Astrocyte of the hippocampus (primary cell): ENCODE results near the gene TEX48.
A peak's percentile ranks its signal among the peaks of the same experiment; 100 is the strongest.

Experiments used
- DNase-seq: peaks from one replicate; pipeline ENCODE4 v3.0.0; 2011; ENCODE audit warnings: low read depth, low spot score

TEX48 gene

DNA sequence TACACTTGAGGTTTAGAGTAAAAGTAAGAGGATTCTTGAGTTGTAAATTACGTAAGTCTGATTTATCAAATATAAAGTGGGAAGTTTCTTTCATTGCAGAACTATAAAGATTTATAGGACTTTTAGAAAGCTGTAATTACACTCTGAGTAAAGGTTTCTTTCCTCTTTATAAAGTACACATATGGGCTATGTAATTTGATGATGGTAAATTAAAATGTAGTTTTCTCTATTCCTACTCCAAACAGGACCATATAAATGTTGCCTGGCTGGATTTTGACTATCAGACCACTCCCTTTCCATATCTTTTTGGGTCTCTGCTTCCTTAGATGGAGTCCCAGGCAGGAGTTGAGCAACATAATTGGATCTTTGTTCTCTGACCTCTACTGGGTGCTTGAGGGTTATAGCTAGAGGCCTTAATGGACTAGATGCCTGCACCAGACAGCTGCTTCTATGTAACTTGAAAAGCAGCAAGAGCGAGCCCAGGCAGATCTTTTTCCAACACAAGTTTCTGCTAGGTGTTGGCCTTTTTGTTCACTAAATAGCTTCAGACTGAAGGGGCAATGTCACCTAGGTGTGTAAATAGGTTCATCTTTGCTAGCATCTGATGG is 11.4 kb upstream of the TEX48 start:
- no peak for DNase-seq

DNA sequence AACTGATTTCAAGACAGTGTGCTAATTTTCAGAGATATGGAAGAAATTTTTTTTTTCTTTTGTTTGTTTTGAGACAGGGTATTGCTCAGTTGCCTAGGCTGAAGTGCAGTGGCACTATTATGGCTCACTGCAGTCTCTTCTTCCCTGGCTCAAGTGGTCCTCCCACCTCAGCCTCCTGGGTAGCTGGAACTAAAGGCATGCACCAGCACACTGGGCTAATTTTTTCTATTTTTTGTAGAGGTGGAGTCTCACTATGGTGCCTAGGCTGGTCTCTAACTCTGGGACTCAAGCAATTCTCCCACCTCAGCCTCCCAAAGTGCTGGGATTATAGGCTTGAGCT is 9.9 kb upstream of the TEX48 start:
- DNase-seq = no peak

DNA sequence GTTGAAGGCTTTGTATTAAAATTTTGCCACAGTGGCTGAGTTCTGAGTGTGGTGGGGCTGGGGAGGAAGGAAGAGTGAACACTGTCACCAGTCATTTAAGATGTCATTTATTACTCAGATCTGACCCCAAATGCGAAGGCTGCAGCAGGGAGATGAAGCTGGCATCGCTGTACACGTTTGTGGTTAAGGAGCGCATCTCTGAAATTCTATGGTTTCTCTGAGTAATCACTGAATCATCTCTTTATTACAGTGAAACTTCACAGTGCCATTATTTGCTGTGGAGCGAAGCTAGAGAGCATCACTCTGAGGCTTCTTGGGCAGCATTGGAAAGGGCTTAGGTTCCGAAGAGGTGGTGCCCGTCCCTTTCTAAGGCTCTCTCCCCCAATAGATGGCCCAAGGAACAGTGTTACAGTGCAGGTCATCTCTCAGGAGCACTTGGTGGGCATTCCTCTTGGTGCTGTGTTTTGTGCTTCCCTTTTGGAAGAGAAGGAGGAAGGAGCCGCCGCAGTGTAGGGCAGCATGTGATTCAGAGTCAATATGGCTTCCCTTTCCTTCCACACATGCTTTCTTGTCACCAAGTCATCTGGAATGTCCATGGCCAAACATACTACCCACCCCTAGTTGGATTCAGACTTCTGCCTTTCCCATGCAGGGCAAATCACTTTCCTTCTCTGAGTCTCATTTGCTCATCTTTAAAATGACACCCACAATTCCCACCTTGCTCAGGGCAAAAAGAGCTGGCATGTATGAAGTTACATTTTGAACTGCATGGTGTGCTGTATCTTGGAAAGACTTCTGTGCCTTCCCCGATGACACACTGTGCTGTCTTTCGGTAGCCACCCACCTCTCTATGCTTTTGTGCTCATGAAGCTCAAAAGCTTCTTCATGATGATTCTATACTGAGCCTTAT is 9.3 kb upstream of the TEX48 start:
- DNase-seq = peak; percentile 87

DNA sequence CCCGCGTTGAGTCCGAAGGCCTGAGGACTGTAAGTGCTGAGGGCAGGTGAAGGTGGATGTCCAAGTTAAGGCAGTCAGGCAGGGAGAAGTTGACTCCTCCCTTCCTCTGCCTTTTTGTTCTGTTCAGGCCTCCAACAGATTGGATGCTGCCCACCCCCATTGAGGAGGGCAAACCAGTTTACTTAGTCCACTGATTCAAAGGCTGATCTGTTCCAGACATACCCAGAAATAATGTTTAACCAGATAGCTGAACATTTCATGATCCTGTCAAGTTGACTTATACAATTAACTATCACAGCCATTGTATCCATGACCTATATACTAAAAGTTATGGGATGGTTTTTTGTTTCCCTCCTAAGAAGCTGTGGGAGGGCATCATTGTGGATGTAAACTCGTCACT is 8.3 kb upstream of the TEX48 start:
- DNase-seq = no peak

DNA sequence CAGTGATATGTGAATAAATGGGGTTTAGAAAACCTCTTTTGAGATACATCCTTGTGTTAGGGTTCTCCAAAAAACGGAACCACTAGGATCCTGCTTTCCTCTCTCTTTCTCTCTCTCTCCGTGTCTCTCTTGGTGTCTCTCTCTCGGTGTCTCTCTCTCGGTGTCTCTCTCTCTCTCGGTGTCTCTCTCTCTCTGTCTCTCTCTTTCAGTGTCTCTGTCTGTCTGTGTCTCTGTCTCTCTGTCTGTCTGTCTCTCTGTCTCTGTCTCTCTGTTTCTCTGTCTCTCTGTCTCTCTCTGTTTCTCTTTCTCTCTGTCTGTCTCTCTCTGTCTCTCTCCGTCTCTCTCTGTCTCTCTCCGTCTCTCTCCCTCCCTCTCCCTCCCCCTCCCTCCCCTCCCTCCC is 7.8 kb upstream of the TEX48 start:
- DNase-seq = no peak

DNA sequence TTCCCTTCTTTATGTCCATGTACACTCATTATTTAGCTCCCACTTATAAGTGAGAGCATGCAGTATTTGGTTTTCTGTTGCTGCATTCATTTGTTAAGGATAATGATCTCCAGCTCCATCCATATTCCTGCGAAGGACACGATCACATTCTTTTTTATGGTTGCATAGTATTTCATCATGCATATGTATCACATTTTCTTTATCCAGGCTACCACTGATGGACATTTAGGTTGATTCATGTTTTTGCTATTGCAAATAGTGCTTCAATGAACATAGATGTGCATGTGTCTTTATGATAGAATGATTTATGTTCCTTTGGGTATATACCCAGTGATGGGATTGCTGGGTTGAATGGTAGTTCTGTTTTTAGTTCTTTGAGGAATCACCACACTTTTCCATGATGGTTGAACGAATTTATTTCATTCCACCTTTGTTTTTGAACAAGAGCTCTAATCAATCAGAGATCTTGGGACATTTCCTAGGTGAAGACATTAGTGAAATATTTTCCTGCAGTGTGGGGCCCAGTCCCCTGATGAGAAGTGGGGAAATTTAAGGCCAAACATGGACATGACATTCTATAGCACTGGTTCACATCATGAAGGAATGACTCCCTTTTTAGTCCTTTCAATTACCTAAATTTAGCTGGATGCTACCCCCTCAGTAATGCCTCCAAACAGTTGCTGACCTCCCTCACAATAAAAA is 7.1 kb upstream of the TEX48 start:
- no peak for DNase-seq

DNA sequence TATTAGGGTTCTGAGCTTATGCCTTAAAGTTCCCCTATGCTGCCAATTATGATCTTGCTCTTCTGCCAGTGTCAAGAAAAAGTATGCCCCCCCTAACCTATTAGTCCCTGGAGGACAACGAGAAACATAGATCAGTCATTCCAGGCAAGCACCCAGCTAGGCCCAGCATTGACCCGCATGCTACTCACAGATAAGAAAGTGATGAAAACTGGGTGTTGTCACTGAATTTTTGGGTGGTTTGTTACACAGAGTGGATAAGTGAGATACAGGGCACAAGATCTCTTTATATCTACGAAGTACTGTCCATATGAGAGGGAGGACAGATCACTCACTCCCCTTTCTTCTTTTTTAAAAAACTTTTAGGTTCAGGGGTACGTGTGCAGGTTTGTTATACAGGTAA is 6.4 kb upstream of the TEX48 start:
- DNase-seq = no peak

DNA sequence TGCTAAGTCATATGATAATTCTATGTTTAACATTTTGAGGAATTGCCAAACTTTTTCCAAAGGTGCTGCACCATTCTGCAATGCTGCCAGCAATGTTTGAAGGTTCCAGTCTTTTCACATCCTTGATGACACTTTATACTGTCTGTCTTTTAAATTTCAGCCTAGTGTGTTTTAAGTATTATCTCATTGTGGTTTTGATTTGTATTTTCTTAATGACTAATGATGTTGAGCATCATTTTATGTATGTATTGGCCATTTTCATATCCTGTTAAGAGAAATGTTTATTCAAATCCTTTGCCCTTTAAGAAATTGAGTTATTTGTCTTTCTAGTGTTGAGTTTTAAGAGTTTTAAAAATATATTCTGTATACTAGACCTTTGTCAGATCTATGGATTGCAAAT is 5.0 kb upstream of the TEX48 start:
- DNase-seq = no peak

DNA sequence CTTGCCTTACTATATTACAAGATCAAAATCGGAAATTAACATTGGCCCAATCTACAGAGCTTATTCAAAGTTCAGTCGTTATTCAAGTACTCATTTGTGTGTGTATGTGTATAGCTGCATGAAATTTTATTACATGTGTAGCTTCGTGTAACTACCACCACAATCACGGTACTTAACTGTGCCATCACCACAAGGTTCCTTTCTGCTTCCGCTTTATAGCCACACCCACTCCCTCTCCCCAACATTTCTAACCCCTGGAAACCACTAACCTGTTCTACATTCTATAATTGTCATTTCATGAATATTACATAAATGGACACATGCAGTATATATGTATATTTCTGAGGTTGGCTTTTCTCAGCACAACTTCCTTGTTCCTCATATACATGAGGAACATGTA is 4.0 kb upstream of the TEX48 start:
- DNase-seq = no peak

DNA sequence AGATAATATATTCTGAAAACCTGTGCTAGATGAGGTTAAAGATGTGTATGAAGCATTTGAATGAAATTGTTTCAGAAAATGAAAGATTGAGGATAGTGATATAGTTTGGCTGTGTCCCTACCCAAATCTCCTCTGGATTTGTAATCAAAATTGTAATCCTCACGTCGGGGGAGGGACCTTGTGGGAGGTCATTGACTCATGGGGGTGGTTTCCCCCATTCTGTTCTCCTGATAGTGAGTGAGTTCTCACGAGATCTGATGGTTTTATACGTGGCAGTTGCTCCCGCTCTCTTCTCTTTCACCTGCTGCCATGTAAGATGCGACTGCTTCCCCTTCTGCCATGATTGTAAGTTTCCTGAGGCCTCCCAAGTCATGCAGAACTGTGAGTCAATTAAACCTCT is 2.0 kb upstream of the TEX48 start:
- no peak for DNase-seq

DNA sequence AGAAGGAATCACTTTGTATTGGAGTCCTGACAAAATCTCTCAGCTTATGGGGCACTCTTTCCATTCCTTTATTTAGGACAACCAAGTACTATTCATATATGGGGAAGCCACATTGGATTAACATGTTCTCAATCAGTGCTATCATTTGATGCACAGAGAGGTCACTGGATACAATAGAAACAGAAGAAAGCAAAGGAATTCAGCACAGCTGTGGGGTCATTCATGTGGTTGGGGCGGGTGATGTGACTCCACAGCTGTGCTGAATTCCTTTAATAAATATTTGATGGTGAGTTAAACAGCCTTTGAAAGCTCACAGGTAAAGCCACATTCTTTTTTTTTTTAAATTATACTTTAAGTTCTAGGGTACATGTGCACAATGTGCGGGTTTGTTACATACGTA is 854 bp upstream of the TEX48 start:
- DNase-seq = no peak

DNA sequence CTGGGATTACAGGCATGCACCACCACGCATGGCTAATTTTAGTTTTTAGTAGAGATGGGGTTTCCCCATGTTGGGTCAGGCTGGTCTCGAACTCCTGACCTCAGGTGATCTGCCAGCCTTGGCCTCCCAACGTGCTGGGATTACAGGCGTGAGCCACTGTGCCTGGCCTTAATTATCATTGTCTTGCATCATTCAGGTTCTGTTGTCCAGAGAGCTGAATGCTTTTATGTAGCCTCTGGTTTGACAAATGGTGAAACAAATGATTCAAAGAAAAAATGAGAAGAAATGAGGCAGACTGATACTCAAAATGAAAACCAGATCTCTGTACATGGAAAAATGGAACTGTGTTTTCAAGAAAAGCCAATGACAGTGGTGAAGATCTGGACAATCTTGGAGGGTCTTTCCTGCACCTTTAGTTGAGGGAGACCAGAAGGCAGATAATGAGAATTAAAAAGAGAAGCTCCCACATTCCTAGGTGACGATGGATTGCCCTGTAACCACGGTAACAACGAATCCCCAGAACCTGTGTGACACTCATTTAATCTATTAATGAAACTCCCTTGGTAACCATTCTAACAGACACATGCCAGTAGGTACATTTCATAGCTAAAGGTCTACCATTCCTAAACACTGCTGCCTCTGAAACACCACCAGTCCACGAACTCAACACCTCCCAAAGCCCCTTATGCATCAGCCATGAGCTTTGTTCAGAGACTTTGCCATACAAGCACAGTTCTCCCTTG is 1.6 kb downstream of the TEX48 start:
- no peak for DNase-seq

DNA sequence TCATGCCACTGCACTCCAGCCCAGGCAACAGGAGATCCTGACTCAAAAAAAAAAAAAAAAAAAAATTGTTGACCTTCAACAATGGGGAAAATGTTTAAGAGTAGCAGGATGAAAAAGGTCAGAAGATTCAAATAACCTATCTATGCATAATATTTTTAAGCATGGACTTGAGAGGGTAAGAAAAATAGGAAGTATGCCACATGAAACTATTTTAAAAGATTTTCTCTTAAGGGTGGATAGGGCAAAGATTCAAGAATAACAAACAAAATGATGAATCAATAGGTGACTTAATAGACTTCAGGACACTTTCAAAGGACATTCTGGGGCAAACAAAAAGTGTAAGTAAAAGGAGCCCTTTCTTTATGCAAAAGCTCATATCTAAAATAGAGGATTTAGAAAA is 3.2 kb downstream of the TEX48 start:
- no peak for DNase-seq

DNA sequence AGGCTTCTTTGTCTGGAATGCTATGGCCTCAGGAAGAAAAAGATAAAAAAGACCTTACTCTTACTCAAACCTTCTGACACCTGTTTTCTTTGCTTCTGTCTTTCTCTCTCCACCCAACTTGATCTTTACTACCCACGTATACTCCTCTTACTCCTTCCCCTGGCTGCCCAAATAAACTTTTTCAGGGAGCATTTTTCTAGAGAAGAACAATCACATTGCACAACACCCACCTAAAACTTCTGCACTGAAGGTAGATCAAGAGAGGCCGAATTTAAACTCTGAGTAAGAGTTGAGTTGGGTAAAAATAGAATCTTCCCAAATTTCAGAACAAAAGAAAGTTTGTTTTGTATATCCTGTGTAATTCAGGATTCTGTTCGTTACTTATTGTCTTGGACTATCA is 3.9 kb downstream of the TEX48 start:
- DNase-seq = no peak

DNA sequence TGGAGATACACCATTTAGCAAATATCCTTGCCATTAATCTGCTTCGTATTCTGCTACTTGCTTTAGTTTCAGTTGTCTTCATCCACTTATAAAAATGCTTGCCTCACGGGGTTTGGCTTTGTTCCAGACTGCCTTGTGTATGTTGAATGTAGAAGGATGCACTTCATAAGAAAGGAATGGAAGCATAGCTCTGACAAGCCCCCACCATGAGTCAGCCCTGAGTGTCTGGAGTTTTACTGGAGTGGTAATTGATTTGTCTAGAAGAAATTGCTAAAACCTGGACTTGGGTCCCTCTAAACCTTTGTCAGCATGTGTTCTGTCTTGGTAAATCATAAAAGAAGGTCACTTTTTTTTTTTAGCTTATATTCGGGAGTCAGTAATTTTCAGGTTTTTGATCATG is 4.6 kb downstream of the TEX48 start:
- peak; percentile 99 for DNase-seq

DNA sequence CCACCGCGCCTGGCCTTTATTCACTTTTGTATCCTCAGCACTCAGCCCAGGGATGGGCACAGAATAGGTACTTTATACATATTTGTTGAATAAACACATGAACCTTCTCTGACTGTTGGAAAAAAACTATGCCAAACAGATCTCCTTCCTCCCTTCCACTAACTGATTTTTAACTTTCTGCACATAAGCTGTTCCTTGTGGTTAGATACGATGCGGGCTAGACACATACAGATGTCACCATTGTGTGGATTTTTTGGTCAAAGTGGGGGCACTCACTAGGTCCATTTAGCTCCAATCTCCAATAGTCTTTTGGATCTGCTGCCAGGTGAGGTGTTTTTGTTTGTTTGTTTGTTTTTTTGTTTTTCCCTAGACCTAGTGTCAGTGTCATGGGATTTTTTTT is 5.1 kb downstream of the TEX48 start:
- DNase-seq = no peak

DNA sequence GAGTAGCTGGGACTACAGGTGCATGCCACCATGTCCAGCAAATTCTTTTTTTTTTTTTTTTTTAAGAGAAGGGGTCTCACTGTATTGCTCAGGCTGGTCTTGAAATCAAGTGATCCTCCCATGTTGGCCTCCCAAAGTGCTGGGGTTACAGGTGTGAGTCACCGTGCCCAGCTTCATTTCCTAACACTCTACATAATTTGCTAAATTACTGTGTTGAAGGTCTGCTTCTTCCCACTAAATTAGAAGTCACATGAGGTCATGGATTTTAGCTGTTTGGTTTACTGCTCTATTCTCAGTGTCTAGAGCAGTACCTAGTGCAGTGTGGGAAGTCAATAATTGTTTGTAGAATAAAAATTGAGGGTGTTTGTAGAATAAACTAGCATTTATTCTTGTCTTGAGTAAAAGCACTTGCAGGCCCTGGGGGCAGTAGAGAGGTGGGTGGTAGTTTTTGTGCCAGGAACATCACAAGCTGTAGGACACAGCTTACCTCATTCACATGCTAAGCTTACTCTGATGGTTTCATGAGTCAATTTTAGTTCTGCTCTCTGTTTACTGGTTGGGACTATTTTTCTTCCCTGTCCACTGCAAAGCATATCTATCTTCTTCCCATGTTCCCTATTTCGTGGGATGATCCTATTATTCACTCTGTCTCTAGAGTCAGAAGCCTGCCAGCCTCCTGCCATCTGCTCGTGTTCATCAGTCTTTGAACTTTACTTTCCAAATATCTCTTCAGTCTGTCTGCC is 7.0 kb downstream of the TEX48 start:
- DNase-seq = no peak

DNA sequence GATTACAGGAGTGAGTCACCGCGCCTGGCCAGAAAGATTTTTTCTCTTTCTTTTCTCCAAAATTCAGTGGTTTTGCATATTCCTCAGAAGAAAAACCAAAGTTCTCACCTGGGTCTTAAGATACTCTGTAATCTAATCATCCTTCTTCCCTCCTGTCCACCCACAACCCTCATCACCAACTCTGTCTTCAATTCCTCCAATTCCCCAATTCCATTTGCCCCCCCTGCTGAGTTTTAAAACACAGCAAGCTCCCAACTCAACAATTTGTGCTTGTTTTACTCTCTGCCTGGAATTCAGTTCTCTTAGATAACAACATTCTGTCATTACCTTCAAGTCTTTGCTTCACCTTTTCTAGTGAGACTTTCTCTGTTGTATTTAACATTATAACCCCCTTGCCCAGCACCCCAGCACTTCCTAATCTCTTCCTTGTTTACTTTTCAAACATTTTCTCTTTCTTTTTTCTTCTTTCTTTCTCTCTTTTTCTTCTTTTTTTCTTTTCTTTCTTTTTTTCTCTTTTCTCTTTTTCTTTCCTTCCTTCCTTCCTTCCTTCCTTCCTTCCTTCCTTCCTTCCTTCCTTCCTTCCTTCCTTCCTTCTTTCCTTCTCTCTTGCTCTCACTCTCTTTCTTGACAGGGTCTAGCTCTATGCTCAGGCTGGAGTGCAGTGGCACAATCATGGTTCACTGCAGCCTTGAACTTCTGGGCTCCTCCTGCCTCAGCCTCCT is 7.8 kb downstream of the TEX48 start:
- no peak for DNase-seq

DNA sequence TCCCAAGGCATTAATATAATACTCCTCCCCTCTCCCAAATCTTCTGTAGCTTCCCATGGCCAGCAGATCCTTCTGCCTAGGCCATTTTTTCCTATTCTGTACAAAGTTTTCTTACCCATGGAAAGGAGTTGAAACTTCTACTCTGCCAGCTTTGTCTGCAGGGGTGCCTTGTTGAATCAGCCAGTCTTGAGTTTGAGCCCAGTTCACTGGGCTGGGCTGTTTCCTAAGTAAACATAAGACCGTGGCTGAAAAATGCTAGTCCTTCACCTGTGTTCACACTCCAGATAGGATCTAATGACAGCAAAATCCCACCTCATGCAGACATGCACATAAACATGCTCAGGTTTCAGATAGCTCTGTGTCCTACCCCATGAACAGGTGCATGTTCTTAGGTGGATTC is 10.4 kb downstream of the TEX48 start:
- peak; percentile 70 for DNase-seq

DNA sequence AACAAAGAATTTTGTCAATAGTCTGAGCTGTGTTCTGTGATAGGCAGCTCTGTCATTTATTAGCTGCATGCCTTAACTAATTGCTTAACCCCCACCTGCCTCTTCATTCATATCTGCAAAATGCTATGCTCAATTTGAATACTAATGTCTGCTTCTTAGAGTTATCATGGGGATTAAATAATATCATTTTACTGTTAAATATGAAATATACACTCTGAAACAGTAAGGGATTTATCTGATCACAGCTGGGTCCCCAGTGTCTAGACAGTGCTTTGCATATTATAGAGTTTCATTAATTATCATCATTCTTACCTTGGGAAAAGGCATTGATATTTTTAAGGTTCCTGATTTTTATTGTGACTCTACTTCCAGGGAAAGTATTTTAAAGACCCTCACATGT is 12.0 kb downstream of the TEX48 start:
- DNase-seq = no peak

DNA sequence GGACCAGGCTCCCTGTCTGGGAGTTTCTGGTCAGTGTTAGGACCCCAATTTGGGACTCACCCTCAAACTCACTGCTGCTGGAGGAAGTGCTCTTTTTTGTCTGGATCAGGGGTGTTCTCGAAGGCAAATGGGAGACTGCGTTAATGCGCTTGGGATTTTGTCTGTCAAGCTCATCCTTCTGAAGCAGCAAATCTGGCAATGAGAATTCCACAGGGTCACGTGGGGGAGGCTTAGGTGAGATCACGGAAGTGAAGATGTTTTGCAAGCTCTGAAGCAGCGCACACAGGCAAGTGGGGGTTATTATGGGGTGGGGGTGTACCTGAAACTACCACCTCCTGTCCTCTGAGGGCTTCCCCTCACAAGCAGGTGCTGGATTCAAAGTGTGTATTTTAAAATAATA is 13.8 kb downstream of the TEX48 start:
- DNase-seq = no peak
